ENCODE data around the gene KMT2B. TPM values are rescaled to one million over a fixed set of nuclear protein-coding genes. Genes with fewer than 3 reads are reported as not detected.

KMT2B gene
- total and polyA plus RNA-seq, 2 donors (not counting 1 experiment from before 2014, with no cell fraction given): 85.6 to 96.9 TPM

DNA sequence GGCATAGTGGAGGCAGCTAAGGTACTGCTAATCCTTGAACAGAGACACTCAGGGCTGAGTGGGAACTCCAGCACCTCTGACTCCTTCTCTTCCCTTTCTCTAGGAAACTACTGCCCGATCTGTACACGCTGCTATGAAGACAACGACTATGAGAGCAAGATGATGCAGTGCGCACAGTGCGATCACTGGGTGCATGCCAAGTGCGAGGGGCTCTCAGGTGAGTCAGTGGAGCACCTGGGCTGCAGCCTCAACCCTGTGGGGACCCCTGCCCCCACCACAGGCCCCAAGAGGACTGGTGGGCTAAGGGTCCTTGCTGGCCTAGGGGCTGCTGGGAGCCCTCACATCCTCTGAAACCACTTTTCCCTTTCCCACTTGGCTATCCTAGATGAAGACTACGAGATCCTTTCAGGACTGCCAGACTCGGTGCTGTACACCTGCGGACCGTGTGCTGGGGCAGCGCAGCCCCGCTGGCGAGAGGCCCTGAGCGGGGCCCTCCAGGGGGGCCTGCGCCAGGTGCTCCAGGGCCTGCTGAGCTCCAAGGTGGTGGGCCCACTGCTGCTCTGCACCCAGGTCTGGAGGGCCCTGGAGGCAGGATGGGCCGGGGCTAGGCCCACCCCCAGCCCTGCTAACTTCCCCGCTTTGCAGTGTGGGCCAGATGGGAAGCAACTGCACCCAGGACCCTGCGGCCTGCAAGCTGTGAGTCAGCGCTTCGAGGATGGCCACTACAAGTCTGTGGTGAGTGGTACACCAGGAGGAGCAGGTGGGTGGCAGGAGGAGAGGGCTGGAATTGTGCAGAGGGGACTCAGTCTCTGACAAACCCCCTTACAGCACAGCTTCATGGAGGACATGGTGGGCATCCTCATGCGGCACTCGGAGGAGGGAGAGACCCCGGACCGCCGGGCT is 9.5 kb downstream of the KMT2B start:
- ChIA-PET POLR2A (interaction anchor here (0.6 kb wide), 1 partner anchor 415 kb away, joined by 3 read pairs; no protein-coding TSS in a partner anchor), CTCF (no interaction called here)
- peaks cover 7 to 97% of the 10 kb centered on the region in 2 experiments for H3K36me3 ChIP-seq (replicated peaks in 1 of 2; ENCODE audit: control extremely low read depth in 1 of 2, control insufficient read depth in 1 of 2, extremely low read depth in 1 of 2, insufficient read depth in 2 of 2, low read length in 1 of 2)
- H3K9ac ChIP-seq (ENCODE audit: low read length): no peak overlapping the region
- no peaks in the 10 kb centered on the region for H3K27me3 ChIP-seq (replicated peaks in 1 of 4; ENCODE audit: control extremely low read depth in 1 of 4, control insufficient read depth in 3 of 4, insufficient read depth in 4 of 4, low read length in 3 of 4)
- H3K4me2 ChIP-seq (replicated peaks; ENCODE audit: low read depth, low read length, poor library complexity, severe bottlenecking): no peak overlapping the region
- TF ChIP-seq, protein P1, sequence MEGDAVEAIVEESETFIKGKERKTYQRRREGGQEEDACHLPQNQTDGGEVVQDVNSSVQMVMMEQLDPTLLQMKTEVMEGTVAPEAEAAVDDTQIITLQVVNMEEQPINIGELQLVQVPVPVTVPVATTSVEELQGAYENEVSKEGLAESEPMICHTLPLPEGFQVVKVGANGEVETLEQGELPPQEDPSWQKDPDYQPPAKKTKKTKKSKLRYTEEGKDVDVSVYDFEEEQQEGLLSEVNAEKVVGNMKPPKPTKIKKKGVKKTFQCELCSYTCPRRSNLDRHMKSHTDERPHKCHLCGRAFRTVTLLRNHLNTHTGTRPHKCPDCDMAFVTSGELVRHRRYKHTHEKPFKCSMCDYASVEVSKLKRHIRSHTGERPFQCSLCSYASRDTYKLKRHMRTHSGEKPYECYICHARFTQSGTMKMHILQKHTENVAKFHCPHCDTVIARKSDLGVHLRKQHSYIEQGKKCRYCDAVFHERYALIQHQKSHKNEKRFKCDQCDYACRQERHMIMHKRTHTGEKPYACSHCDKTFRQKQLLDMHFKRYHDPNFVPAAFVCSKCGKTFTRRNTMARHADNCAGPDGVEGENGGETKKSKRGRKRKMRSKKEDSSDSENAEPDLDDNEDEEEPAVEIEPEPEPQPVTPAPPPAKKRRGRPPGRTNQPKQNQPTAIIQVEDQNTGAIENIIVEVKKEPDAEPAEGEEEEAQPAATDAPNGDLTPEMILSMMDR (IDR thresholded peaks at IDR 0.05): no peak
- TF ChIP-seq EZH2 (IDR thresholded peaks at IDR 0.05; ENCODE audit: borderline replicate concordance, insufficient read depth, low read depth, low read length, poor library complexity, severe bottlenecking): no peak
- DNase-seq (no peak), ATAC-seq (ENCODE audit: low read depth) (no peak)
- no peaks in the 10 kb centered on the region for H3K4me1 ChIP-seq (ENCODE audit: control insufficient read depth in 2 of 2, insufficient read depth in 2 of 2, low read length in 2 of 2)
- peaks cover 68% of the 10 kb centered on the region for H3K79me2 ChIP-seq (ENCODE audit: control insufficient read depth, insufficient read depth, low read length)
- Mint-ChIP-seq H3K27ac (no peak overlapping the region), H3K27me3 (no peaks in the 10 kb centered on the region), H3K4me1 (no peaks in the 10 kb centered on the region), H3K4me3 (no peak overlapping the region), H3K9me3 (ENCODE audit: insufficient read depth) (no peaks in the 10 kb centered on the region)
- H3K9me3 ChIP-seq (ENCODE audit: control extremely low read depth in 1 of 3, control insufficient read depth in 2 of 3, insufficient read depth in 1 of 3, low read length in 2 of 3): no peaks in the 10 kb centered on the region
- H4K20me1 ChIP-seq (ENCODE audit: control insufficient read depth, insufficient read depth, low read length, poor library complexity, severe bottlenecking): peaks cover 56% of the 10 kb centered on the region
- H3K27ac ChIP-seq (ENCODE audit: low read length in 2 of 2): no peak overlapping the region
- no peak overlapping the region for H2AFZ ChIP-seq (ENCODE audit: insufficient read depth, low read depth, low read length, poor library complexity, severe bottlenecking)
- H3K4me3 ChIP-seq (ENCODE audit: control extremely low read depth in 1 of 5, extremely low read depth in 1 of 5, insufficient read depth in 1 of 5, low read depth in 2 of 5, low read length in 4 of 5): no peak overlapping the region
- intact Hi-C loops (cut with micrococcal nuclease): no loop called here
- WGBS (ENCODE audit: insufficient coverage): 98% methylated on average over 25 of the region's 25 CpGs
